Measurements from ENCODE around the gene ZMYND15.

DNA sequence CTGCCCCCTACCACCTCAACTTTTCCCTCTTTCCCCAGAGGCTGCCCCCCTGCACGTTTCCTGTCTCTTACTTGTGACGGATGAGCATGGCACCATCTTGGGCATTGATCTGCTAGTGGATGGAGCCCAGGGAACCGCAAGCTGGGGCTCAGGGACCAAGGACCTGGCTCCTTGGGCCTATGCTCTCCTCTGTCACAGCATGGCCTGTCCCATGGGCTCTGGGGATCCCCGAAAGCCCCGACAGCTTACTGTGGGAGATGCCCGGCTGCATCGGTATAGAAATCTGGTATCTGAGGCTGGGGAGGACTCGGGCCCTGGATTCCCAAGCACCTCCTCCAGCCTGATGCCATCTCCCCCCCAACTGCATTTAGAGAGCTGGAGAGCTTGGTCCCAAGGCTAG, 1.9 kb downstream of the ZMYND15 start:
- no peak for TF ChIP-seq EZH2 (IDR thresholded peaks at IDR 0.05; ENCODE audit: borderline replicate concordance, low read depth, low read length, poor library complexity, severe bottlenecking)
- TF ChIP-seq, protein P1, sequence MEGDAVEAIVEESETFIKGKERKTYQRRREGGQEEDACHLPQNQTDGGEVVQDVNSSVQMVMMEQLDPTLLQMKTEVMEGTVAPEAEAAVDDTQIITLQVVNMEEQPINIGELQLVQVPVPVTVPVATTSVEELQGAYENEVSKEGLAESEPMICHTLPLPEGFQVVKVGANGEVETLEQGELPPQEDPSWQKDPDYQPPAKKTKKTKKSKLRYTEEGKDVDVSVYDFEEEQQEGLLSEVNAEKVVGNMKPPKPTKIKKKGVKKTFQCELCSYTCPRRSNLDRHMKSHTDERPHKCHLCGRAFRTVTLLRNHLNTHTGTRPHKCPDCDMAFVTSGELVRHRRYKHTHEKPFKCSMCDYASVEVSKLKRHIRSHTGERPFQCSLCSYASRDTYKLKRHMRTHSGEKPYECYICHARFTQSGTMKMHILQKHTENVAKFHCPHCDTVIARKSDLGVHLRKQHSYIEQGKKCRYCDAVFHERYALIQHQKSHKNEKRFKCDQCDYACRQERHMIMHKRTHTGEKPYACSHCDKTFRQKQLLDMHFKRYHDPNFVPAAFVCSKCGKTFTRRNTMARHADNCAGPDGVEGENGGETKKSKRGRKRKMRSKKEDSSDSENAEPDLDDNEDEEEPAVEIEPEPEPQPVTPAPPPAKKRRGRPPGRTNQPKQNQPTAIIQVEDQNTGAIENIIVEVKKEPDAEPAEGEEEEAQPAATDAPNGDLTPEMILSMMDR (conservative IDR thresholded peaks at IDR 0.05; ENCODE audit: low read depth, low read length), result no peak

Data from A673 (cell line).